ENCODE results near the gene TCF4.

The TCF4 gene

GRCh38 chr18:55404136-55404830 lies 183.7 kb downstream of the TCF4 start:
- DNase-seq, result no peak

- no peak for DNase-seq
Observed at GRCh38 chr18:55403421-55403949, 184.5 kb downstream of the TCF4 start.

DNA sequence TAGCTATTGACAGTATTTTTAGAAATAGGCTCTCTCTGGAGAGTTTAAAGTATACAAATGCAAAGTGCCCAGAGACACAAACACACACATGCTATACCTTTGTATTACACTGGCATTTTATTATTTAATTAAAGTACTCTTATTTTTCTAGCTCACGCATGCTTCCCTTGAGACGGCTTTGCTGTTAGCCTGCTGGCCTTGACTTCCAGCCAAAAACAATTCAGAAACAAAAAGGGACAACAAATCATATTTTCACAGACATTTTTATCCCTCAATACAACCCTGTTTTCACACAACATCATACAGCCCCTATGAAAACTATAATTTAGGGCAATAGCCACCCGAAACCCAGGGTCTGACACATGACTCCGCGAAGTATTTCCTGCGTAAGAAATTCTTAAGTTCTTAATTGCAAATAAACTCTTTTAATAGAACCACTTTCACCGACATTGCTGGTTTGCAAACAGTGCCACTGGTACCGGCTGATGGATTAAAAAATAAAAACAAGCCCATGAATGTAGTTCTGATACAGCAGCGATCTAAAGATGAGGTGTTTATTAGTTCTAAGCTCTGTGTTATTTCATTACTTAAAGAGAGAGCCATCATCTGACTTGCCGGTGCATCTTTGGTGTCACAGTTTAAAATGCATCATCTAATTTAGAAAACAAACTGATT lies 185.1 kb downstream of the TCF4 start:
- no peak for DNase-seq

- DNase-seq, result no peak
Observed at GRCh38 chr18:55401638-55402191, 186.3 kb downstream of the TCF4 start.

- DNase-seq, result no peak
Observed at GRCh38 chr18:55400590-55401541, 187.1 kb downstream of the TCF4 start.

DNA sequence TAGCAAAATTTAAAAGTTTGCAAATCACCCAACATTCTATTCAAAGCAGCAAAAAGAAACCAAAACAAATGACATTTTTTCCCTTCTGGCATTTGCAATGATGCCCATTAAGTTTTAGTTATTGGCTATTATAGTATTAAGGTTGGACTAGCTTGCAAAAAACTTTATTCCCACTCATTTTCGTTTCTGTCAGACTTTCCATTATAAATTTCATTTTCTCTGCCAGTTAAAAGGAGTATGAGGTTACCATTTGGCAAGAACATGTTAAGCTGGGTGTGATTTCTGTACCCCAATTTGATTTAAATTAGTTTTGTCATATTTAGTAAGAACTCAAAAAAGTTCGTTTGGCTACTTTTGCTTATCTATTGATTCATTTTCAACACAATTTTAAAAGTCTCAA lies 187.9 kb downstream of the TCF4 start:
- DNase-seq, result no peak

DNA sequence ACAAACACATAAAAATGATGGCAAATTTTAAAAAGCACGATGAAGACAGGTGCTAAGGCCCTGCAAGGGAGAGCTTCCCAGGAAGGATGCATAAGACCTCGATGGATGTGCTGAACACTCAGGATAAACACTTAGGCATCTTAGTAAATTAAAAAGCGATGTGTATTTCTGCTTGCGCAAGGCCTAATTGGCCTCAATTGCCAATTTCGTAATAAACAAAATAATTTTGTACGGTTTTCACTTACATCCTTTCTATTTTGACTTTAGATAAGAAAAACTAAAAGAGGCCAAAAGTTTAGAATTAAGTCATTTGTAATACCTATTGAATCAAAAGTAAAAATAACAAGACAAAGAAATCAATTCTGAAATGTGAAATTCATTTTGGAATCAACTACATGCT lies 189.1 kb downstream of the TCF4 start:
- DNase-seq, result no peak

GRCh38 chr18:55396979-55397378 lies 191.0 kb downstream of the TCF4 start:
- DNase-seq, result no peak

DNA sequence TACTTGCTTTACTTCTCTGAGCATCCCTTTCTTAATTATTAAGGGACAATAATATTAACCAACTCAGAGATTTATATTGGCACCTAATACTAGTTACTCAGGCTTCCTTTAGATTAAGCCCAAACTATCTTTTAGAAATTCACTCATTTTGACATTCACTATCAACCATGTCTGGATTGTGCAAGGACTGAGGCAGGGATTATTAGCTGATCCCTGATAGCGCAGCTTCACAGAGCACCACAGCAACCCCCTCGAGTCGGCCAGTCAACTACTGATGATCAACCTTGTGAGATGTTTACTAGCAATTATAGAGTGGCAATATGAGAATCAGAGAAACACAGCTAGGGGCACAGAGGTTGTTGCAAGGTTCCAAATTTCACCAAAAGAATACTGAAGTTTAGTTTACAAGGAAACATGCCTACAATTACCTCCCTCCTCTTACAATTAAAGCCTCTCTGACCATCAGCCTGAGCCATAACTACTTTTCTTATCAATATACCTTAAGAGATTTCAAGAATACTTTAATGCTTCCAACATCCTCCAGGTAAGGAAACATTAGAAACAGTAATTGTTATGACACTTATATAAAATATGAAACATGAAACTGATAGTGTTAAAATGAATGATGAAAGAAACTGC lies 191.6 kb downstream of the TCF4 start:
- no peak for DNase-seq

DNA sequence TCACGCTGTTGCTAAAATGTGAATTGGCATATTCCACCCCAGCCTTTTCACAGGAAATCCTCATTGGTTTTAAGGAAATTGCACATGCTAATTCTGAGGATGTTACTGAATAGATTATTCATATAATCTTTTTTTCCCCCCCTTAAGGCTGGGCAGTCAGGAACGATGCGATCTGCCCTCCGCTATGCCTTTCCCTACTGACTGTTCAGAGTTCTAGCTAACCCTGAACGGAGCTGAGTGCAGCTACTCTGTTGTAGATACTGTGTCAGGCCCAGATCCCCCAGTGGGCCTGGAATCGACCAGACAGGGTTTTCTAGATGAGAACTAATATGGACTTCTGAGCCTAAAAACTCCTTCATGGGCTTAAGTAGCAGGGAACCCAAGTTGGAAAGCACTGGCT lies 192.2 kb downstream of the TCF4 start:
- DNase-seq, result no peak

DNA sequence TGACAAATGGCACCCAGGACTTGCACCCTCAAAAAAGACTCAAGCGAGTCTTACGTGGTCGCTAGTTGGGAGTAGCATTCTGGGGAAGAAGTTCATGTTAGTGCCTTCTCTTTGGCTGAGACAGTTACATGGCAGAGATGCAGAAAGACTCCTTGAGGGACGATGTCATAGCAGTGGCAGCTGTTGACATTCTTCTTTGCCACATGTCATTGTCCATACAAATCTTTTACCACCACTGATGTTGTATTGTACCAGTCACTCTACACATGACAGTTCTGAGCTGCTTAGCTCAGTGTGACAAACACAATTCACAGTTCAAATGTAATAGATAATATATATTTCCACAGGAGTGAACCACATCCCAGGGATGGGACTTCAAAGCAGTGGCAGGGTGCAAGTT lies 197.1 kb downstream of the TCF4 start:
- no peak for DNase-seq

- DNase-seq, result no peak
Observed at GRCh38 chr18:55387139-55387984, 200.6 kb downstream of the TCF4 start.

DNA sequence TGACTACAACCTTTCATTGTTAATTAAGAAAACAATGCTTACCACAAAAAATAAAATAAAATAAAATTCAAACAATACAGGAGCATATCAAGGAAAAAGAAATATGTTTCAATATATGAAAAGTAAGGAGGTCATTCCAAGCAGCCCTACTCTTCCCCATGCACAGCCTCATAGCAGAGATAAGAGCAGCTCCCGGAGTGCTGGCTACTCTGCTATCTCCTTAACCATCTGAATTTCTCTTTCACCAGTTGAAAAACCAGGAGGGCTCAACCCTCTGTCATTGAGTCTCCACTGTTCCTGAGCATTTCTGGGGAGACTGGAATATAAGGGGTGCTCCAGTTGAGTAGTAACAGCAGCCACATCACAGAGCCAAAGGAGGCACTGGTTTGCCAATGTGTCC lies 201.4 kb downstream of the TCF4 start:
- DNase-seq, result no peak

- no peak for DNase-seq
Observed at GRCh38 chr18:55385770-55386169, 202.2 kb downstream of the TCF4 start.

DNA sequence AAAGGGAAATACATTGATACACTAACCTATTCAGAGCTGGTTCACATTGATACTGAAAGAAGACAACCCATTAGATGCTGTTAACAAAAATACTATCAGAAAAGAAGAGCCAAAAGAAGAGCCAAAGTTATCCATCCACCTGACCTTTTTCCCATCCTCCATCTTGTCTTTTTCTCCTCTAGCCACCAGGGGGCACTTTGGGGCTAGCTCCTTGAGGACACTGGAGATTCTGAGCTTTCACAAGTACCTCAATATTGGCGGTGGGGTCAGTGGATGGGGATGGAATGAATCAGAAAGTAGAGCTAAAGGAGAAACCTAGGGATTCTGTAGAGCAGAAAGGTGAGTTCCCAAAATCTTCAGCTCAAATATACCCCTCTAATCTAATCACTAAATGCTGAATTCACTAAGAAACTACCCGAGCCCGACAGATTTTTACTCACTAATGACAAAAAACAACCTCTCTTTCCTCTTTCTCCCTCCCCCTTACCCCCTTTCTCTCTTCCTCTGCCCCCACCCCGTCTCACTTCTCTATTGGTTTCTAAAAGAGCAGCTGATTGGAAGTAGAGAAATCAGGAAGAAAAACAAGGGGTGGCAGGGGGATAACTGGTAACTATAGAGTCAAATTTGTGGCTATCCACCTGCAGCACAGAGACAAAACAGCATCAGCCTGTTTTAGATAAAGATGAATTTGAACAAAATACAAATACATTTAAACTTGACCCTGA lies 203.3 kb downstream of the TCF4 start:
- peak; percentile 42 to 55 for DNase-seq

DNA sequence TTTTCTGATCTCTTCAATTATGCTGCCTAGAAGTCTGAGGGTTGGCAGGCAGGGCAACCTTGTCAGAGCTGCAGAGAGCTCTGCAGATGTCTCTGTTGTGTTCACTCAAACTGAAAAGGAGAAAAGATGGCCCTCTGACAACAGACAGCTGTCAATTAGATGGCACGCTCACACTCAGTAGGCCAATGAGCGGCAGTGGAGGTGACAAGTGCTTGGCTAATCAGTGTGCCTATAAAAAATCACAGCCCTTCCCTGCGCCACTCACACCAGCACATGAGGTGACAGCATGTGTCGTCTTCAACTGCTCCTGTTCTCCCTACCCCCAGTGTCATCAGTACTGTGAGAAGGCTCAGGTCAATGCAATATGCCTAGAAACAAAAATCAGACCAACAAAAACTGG lies 203.9 kb downstream of the TCF4 start:
- no peak for DNase-seq

DNA sequence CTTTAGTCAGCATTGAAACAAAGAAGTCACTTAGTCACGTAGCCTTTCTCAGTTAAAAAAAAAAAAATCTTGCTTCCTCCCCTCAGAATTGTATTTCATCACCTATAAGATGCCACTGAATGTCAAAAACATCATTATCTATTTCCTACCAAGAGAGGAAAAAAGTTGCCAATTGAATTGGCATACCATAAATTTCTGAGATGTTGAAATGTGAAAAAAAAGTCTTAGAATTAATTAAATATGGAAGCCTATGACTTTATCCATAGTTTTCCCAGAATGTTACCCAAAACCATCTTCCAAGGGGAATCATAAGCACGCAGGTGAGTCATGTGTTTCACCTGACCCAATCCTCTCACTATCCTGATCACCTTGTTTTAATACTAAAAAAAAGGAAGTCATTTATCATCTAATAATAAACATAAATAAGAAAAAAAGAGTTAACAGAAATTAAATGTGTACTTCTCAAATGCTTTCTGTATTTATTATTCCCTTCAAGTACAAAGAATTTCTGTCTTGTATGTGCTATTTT lies 205.7 kb downstream of the TCF4 start:
- DNase-seq, result no peak

DNA sequence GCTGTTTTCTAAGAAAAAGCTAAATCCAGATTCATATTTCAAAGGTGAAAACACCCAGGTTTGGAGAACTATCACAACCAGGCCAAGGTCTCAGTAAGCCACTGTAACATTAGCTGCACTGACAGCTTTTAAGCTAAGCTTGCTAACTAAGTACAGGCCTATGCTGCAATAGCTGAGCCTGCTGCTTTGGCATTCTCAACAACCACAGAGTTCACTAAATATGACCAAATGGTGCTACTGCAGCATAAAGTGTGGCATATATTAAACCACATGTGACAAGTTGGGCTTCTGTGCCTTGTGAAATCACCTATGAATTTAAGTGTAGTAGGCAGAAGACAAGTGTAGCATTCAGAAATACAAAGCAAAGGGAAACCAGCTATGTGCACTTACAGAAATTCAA lies 206.7 kb downstream of the TCF4 start:
- no peak for DNase-seq

DNA sequence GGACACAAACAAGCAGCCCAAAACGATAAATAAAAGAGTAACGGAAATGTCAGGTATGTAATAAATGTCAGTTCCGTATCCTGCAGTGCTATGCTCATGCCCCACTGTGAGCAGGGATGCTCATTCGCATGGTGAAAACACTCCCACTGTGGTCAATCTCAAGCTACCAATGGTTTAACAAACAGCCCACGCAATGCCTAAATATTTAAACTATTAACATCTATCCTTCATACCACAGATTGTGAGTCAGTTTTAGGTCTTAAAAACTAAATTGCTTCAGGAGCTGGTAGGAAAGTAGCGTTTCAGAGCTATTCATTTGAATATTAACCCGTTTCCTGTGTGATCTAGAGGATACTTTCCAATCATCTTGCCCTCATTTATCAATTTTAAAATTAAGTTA lies 207.4 kb downstream of the TCF4 start:
- DNase-seq, result no peak

DNA sequence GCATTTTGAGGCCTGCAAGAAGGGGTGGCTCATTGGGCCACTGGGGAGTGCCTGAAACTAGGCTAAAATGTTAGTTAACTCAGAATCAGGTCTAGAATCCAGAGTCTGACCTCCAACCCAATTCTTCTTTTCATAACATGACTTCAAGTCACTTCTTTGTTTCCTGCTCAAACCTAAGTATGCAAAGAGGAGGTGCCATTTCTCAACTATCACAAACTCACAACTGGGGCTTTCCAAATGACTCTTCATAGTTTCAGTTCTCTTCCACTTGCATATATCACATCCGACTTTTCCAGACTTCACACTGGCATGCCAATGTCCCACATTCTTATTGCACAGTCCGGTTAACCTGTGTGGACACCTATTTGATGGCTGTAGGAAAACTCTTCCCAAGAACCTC lies 211.6 kb downstream of the TCF4 start:
- DNase-seq, result no peak

DNA sequence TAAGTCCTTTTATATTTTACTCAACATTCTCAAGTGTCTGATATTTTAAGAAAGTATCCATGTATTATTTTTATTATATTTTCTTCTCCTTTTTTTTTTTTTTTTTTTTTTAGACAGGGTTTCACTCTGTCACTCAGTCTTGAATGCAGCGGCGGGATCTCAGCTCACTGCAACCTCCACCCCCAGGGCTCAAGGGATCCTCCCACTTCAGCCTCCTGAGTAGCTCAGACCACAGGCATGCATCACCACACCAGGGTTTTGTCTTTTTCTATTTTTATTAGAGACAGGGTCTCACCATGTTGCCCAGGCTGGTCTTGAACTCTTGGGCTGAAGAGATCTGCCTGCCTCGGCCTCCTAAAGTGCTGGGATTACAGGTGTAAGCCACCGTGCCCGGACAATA lies 212.1 kb downstream of the TCF4 start:
- DNase-seq, result no peak
